Small intestine (tissue), 7 donors: Measurements from ENCODE around the gene LPP. TPM values are rescaled to one million over a fixed set of nuclear protein-coding genes. Genes with fewer than 3 reads are reported as not detected.

Source experiments
- DNase-seq, 2 donors: peaks; one replicate each; pipeline versions ENCODE4 v3.0.0 to v3.0.0-alpha.2; 2013
- FAIRE-seq: peaks from 2 replicates; lab custom pipeline; 2012; peaks lifted over from hg19 to GRCh38; lab: Jason Lieb, UNC
- H3K27ac ChIP-seq, 3 donors: one replicate each; pipeline ENCODE4 v1.5.1; 2013; ENCODE audit warnings: low read length in 2 of 3, mild to moderate bottlenecking in 2 of 3, control low read depth in 1 of 3, inconsistent platforms in 1 of 3, low read depth in 1 of 3, moderate library complexity in 1 of 3
- H3K27me3 ChIP-seq, 3 donors: one replicate each; pipeline ENCODE4 v1.6.1; 2013; ENCODE audit warnings: low read length in 3 of 3, inconsistent platforms in 1 of 3; ENCODE audit not compliant: control insufficient read depth in 3 of 3, insufficient read depth in 3 of 3
- H3K36me3 ChIP-seq, 3 donors: one replicate each; pipeline ENCODE4 v1.6.1; 2013; ENCODE audit warnings: low read length in 3 of 3, inconsistent platforms in 1 of 3, low read depth in 1 of 3, mild to moderate bottlenecking in 1 of 3, moderate library complexity in 1 of 3; ENCODE audit not compliant: control insufficient read depth in 3 of 3, insufficient read depth in 2 of 3
- H3K4me1 ChIP-seq, 3 donors: one replicate each; pipeline ENCODE4 v1.6.1; 2013; ENCODE audit warnings: low read length in 2 of 3, inconsistent platforms in 1 of 3, low read depth in 1 of 3, mild to moderate bottlenecking in 1 of 3, moderate library complexity in 1 of 3; ENCODE audit not compliant: control insufficient read depth in 3 of 3, insufficient read depth in 2 of 3
- H3K4me3 ChIP-seq, 3 donors: one replicate each; pipeline ENCODE4 v1.5.1; 2013; ENCODE audit warnings: low read length in 3 of 3, control low read depth in 1 of 3, inconsistent platforms in 1 of 3, low read depth in 1 of 3, mild to moderate bottlenecking in 1 of 3, moderate library complexity in 1 of 3
- H3K9me3 ChIP-seq, 2 donors: one replicate each; pipeline ENCODE4 v1.6.1; 2013; ENCODE audit warnings: low read depth in 1 of 2, low read length in 1 of 2; ENCODE audit not compliant: control insufficient read depth in 2 of 2, insufficient read depth in 1 of 2
- WGBS, 3 donors: extraction: QIAGEN DNeasy Blood & Tissue Kit; methylation state at CpG; one replicate each; pipeline ENCODE4 v1.1.7; 2013; 5-methylcytosine and 5-hydroxymethylcytosine counted together
- polyA plus RNA-seq, 4 donors: library from polyadenylated mRNA; stranded (reverse) in 3 of 4; unstranded in 1 of 4; fragments of 200-250 nt in 3 of 4; fragments of 120-200 nt in 1 of 4; gene quantifications; one replicate each; pipeline versions ENCODE4 v1.2.1 to v1.2.3, GENCODE V29; 2013
- donor health status: healthy with polysubstance abuse.
- donor health status: control.
- donor health status: control.
- donor health status: Bipolar disorder and iron deficiency.
- donor health status: healthy.

Gene LPP
- polyA plus RNA-seq, 4 donors, result 5.4 to 35.8 (median 12.4) TPM

- Histone ChIP-seq H3K9me3 (peaks cover 0 to 3% of the 10 kb centered on the region in 2 donors), H3K4me3 (no peak overlapping the region), H3K27ac (no peak overlapping the region), H3K4me1 (peaks cover 0 to 3% (median 0%) of the 10 kb centered on the region in 3 donors), H3K27me3 (no peaks in the 10 kb centered on the region), H3K36me3 (no peaks in the 10 kb centered on the region)
- DNase-seq, result no peak
- 85 to 89% (median 87%) methylated on average over 2 of the region's 2 CpGs for WGBS, 3 donors
- no peak for FAIRE-seq
These were observed 632.5 kb downstream of the LPP start for GRCh38 chr3:188786424-188786823.

GRCh38 chr3:188788621-188789081 lies 634.7 kb downstream of the LPP start:
- WGBS, 3 donors, result 65 to 79% (median 67%) methylated on average over 5 of the region's 5 CpGs
- FAIRE-seq (no peak), DNase-seq (no peak)
- Histone ChIP-seq H3K27me3 (no peaks in the 10 kb centered on the region), H3K4me1 (peaks cover 0 to 3% (median 0%) of the 10 kb centered on the region in 3 donors), H3K4me3 (no peak overlapping the region), H3K27ac (no peak overlapping the region), H3K36me3 (peaks cover 0 to 6% (median 3%) of the 10 kb centered on the region in 3 donors), H3K9me3 (peaks cover 0 to 3% of the 10 kb centered on the region in 2 donors)

GRCh38 chr3:188789251-188789650 lies 635.3 kb downstream of the LPP start:
- H3K4me3 ChIP-seq, result no peak overlapping the region
- WGBS, 3 donors, result 75 to 81% (median 79%) methylated on average over 4 of the region's 4 CpGs
- H3K36me3 ChIP-seq, result peaks cover 0 to 6% (median 3%) of the 10 kb centered on the region in 3 donors
- H3K4me1 ChIP-seq, result peaks cover 0 to 3% (median 0%) of the 10 kb centered on the region in 3 donors
- no peaks in the 10 kb centered on the region for H3K9me3 ChIP-seq
- DNase-seq (no peak), FAIRE-seq (no peak)
- no peaks in the 10 kb centered on the region for H3K27me3 ChIP-seq
- H3K27ac ChIP-seq, result no peak overlapping the region

- FAIRE-seq (no peak), DNase-seq (no peak)
- peaks cover 0 to 3% (median 0%) of the 10 kb centered on the region in 3 donors for H3K4me1 ChIP-seq
- H3K27me3 ChIP-seq, result no peaks in the 10 kb centered on the region
- H3K9me3 ChIP-seq, result no peaks in the 10 kb centered on the region
- H3K27ac ChIP-seq, result no peak overlapping the region
- no peak overlapping the region for H3K4me3 ChIP-seq
- 85 to 99% (median 93%) methylated on average over 4 of the region's 4 CpGs for WGBS, 3 donors
- peaks cover 0 to 6% (median 3%) of the 10 kb centered on the region in 3 donors for H3K36me3 ChIP-seq
These were observed 637.4 kb downstream of the LPP start for GRCh38 chr3:188791311-188791710.

GRCh38 chr3:188792793-188793192 lies 638.8 kb downstream of the LPP start:
- Histone ChIP-seq H3K4me1 (peaks cover 0 to 3% (median 0%) of the 10 kb centered on the region in 3 donors), H3K27ac (no peak overlapping the region), H3K4me3 (no peak overlapping the region), H3K36me3 (peaks cover 0 to 6% (median 3%) of the 10 kb centered on the region in 3 donors), H3K27me3 (no peaks in the 10 kb centered on the region), H3K9me3 (no peaks in the 10 kb centered on the region)
- 76 to 95% (median 89%) methylated on average over 6 of the region's 6 CpGs for WGBS, 3 donors
- no peak for DNase-seq
- FAIRE-seq, result no peak

- H3K4me3 ChIP-seq, result no peak overlapping the region
- peaks cover 0 to 6% (median 3%) of the 10 kb centered on the region in 3 donors for H3K36me3 ChIP-seq
- H3K27ac ChIP-seq, result peak overlapping the region in 1 of 3 donors; percentile 24
- no peaks in the 10 kb centered on the region for H3K9me3 ChIP-seq
- DNase-seq (no peak), FAIRE-seq (no peak)
- H3K4me1 ChIP-seq, result no peaks in the 10 kb centered on the region
- WGBS, 3 donors, result 53 to 89% (median 83%) methylated on average over 3 of the region's 3 CpGs
- no peaks in the 10 kb centered on the region for H3K27me3 ChIP-seq
These were observed 642.2 kb downstream of the LPP start for GRCh38 chr3:188796122-188796631.

GRCh38 chr3:188797045-188797444 lies 643.1 kb downstream of the LPP start:
- no peak overlapping the region for H3K27ac ChIP-seq
- WGBS, 3 donors, result 53 to 77% (median 56%) methylated on average over 3 of the region's 3 CpGs
- H3K4me3 ChIP-seq, result no peak overlapping the region
- H3K4me1 ChIP-seq, result no peaks in the 10 kb centered on the region
- no peaks in the 10 kb centered on the region for H3K27me3 ChIP-seq
- FAIRE-seq (no peak), DNase-seq (no peak)
- H3K9me3 ChIP-seq, result no peaks in the 10 kb centered on the region
- peaks cover 0 to 6% (median 3%) of the 10 kb centered on the region in 3 donors for H3K36me3 ChIP-seq

- 71 to 90% (median 85%) methylated on average over 5 of the region's 5 CpGs for WGBS, 3 donors
- H3K4me1 ChIP-seq, result no peaks in the 10 kb centered on the region
- H3K4me3 ChIP-seq, result no peak overlapping the region
- FAIRE-seq, result no peak
- no peak overlapping the region for H3K27ac ChIP-seq
- no peaks in the 10 kb centered on the region for H3K27me3 ChIP-seq
- DNase-seq, result no peak
- H3K9me3 ChIP-seq, result no peaks in the 10 kb centered on the region
- no peaks in the 10 kb centered on the region for H3K36me3 ChIP-seq
These were observed 644.7 kb downstream of the LPP start for GRCh38 chr3:188798556-188799145.
